GM12875 (cell line): ENCODE data around the gene SCUBE3.

Experiments used
- H3K4me3 ChIP-seq: one replicate; pipeline ENCODE4 v1.5.1; 2011; ENCODE audit warnings: low read depth, low read length, control low read depth
- TF ChIP-seq, protein P1 (sequence below): IDR thresholded peaks from 2 replicates; pipeline ENCODE4 v1.5.1; 2011; ENCODE audit warnings: low read depth, mild to moderate bottlenecking, control low read depth, inconsistent platforms, low read length, moderate library complexity, borderline replicate concordance; ENCODE audit not compliant: insufficient read depth

Gene SCUBE3

DNA sequence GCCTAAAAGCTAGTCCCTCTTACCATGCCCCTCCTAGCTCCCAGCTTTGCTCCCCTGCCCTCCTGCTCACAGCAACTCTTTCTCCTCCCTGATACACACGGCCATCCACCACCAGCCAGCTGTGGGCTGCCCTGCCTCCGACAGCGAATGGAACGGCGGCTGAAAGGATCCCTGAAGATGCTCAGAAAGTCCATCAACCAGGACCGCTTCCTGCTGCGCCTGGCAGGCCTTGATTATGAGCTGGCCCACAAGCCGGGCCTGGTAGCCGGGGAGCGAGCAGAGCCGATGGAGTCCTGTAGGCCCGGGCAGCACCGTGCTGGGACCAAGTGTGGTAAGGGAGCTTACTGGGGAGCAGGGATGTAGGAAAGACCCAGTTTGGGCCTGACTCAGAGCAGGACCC is 29.1 kb downstream of the SCUBE3 start:
- no peak overlapping the region for H3K4me3 ChIP-seq
- TF ChIP-seq, protein P1, sequence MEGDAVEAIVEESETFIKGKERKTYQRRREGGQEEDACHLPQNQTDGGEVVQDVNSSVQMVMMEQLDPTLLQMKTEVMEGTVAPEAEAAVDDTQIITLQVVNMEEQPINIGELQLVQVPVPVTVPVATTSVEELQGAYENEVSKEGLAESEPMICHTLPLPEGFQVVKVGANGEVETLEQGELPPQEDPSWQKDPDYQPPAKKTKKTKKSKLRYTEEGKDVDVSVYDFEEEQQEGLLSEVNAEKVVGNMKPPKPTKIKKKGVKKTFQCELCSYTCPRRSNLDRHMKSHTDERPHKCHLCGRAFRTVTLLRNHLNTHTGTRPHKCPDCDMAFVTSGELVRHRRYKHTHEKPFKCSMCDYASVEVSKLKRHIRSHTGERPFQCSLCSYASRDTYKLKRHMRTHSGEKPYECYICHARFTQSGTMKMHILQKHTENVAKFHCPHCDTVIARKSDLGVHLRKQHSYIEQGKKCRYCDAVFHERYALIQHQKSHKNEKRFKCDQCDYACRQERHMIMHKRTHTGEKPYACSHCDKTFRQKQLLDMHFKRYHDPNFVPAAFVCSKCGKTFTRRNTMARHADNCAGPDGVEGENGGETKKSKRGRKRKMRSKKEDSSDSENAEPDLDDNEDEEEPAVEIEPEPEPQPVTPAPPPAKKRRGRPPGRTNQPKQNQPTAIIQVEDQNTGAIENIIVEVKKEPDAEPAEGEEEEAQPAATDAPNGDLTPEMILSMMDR = no peak

DNA sequence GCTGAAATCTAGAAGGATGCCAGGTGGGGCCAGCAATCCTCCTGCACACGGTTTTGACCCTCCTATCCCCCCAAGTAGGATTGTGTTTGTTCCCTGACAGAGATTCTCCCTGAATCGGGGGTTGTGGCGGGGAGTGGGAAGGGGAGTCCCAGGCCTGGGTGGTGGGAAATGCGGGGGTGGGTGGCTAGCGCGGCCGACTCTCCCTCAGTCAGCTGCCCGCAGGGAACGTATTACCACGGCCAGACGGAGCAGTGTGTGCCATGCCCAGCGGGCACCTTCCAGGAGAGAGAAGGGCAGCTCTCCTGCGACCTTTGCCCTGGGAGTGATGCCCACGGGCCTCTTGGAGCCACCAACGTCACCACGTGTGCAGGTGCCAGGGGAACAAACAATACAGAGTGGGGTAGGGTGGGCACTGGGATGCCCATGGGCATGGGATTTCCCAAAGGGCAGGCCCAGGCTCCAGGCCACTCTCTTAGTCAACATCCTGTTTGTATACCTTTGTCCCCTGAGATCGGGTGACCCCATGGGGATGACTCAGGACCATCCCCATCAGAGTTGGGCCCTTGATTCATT is 29.7 kb downstream of the SCUBE3 start:
- H3K4me3 ChIP-seq = no peak overlapping the region
- TF ChIP-seq, protein P1 = no peak

DNA sequence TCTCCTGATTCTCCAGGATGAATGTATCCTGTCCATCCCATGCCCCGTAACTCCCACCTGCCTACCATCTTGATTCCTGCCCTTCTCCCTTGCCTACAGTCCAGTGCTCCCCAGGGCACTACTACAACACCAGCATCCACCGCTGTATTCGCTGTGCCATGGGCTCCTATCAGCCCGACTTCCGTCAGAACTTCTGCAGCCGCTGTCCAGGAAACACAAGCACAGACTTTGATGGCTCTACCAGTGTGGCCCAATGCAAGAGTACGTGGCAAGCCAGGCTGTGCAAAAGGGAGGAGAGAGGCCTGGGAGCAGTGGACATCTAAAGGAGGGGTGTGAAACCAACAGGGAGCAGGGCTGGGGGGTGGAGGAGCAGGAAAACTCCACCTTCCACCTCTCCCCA is 30.8 kb downstream of the SCUBE3 start:
- TF ChIP-seq, protein P1 = no peak
- no peak overlapping the region for H3K4me3 ChIP-seq

DNA sequence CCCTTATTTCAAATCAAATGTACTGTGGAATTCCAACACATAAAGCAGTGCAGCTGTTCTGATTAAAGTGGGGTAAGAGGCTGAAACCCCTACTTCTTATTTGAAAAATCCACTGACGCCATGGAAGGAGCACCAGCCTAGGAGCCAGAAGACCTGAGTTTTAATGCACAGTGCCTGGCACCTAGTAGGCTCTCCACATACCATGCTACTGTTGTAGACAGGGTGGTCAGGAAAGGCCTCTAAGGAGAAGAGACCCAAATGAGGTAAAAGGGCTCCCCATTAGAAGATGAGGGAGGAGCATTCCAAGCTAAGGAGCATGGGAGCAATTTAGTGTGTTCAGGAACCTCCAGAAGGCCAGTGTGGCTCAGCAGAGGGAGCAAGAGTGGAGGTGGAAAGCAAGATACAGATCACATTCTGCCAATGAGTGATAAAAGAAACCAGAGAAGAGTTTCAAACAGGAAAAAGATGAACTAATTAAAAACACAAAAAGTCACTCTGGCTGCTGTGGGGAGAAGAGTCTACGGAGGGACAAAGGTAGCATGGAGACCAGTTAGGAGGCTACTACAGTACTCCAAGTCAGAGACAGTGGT is 34.0 kb downstream of the SCUBE3 start:
- TF ChIP-seq, protein P1 = no peak
- no peak overlapping the region for H3K4me3 ChIP-seq

DNA sequence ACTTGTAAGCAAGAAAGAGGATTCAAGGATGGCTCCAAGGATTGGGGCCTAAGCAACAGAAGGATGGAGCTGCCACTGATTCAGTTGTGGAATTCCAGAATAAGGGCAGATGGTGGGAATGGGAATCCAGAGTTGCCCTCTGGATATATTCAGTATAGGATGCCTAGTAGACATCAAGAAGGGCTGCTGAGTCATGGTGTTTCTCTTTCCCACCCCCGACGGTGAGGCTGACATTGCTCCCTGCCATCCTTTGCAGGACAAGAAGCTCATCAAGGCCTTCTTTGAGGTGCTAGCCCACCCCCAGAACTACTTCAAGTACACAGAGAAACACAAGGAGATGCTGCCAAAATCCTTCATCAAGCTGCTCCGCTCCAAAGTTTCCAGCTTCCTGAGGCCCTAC is 34.5 kb downstream of the SCUBE3 start:
- no peak overlapping the region for H3K4me3 ChIP-seq
- TF ChIP-seq, protein P1 = no peak

DNA sequence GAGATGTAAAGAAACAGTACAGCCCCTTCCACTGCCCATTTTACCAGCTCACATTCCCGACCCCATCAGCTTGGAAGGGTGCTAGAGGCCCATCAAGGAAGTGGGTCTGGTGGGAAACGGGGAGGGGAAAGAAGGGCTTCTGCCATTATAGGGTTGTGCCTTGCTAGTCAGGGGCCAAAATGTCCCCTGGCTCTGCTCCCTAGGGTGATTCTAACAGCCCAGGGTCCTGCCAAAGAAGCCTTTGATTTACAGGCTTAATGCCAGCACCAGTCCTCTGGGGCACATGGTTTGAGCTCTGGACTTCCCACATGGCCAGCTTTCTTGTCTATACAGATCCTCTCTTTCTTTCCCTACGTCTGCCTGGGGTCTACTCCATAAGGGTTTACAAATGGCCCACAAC is 35.2 kb downstream of the SCUBE3 start:
- TF ChIP-seq, protein P1 = no peak

DNA sequence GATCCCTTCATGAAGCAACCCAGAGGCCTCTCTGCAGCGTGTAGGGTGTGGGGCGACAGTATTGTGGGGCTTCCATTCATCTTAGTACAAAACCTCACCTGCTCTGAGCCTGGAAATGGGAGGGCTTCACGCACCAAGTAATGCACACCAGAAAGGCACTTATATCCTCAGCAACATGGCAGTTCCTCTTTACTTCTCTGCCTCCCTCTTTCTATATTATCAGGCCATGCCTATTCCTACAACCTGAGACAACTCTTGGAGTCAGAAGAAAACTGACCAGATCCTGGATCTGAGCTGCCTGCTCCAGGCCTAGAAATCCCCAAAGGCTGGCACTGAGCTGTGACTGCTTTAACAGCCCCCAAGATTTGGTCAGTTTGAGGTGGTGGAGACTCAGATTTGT is 38.2 kb downstream of the SCUBE3 start:
- H3K4me3 ChIP-seq = no peak overlapping the region
- TF ChIP-seq, protein P1 = no peak

More for the DNA sequence above, 35.2 kb downstream of the SCUBE3 start:
- no peak overlapping the region for H3K4me3 ChIP-seq
